Smooth muscle cell of the pulmonary artery (primary cell): ENCODE measurements around the gene RPS5. TPM values are rescaled to one million over a fixed set of nuclear protein-coding genes. Genes with fewer than 3 reads are reported as not detected.

ENCODE experiments used
- total RNA-seq: library from RNA; depleted of rRNA; stranded (reverse); fragments of >200 nt; gene quantifications from 2 replicates; pipeline ENCODE4 v1.2.3, GENCODE V29; 2014

The RPS5 gene
- 1,369 and 1,523 TPM in 2 replicates for total RNA-seq

DNA sequence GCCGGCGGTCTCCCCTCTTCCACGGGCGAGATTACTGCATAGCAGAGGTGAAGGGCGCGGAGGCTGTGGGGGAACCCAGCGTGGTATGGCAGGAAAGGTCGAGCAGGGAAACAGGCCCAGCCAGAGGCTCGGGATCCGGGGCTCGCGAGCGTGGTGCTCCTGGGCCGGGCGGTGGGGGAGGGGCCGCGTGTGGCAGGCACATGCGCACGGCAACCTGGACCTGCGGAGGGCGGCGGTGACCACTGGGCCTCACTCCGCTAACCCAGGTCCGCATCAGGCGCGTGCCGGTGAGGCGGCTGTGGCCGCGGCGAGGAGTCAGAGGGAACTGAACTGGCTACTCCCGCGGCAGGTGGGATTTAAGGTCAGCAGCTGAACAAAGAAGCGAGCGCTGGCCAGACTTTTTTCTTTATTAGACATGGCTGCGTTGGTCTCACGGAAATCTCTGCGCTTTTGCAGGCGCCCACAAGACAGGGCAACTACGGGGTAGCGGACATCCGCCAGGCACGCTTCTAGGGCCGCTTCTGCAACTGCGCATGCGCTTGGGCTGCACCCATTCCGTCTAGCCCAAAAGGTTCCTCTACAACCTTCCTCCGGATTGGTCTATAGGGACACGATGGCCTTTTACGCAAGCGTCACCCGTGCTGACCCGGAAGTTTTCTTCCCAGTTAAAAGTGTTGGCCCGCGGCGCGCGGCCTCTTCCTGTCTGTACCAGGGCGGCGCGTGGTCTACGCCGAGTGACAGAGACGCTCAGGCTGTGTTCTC is at the start of gene RPS5:
Gene RPS5, plus strand, starts transcription at position 694 of the 762 bp plus-strand sequence. CDS start 869 bp downstream, outside the sequence.

GRCh38 chr19:58352760-58353671 is 34.1 kb upstream of the RPS5 start, which contains the start of gene A1BG:
A1BG (minus strand) TSS chr19:58353492; CDS start chr19:58353437, 55 bp downstream.

GRCh38 chr19:58362272-58362994 is 24.6 kb upstream of the RPS5 start, which contains the start of gene ZNF497:
ZNF497 (minus strand) TSS chr19:58362751; CDS start chr19:58357635, 5,116 bp downstream.

GRCh38 chr19:58380662-58381459 is 6.2 kb upstream of the RPS5 start, which contains the start of gene ZNF837:
ZNF837 (minus strand) TSS chr19:58381030; CDS start chr19:58369332, 11,698 bp downstream.

DNA sequence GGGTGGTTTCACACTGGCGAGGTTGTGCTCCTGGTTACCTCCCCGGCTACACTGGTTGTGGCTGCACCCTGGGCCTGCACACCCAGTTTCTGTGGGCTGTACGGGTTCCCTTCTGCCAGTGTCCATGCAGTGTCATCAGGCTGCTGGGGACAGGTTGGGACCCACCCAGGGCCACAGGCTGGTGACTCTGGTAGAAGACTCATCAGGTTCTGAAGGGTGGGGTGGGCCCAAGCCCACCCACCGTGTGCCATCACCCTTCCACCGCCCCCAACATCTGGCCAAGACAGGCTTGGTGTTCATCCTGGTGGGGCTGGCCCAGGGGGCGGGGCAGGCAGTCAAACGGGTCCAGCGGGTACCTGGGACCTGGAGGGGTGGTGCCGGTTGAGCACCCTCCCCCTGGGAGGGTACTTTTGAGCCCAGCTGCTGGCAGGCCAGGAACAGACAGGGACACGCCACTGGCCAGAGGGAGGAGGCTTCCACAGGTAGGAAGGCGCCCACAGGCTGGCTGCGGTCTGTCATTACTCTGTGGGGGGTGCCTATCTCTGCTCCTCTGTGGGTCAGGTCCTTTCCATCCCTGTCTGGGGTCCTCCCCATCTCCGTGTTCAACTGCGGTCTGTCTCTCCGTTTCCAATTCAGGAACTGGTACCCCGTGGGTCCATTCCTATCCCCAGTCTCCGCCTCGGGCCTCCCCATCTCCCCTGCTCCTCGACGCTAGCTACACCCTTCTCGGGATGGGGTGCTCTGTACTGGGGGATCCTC is 8.3 kb downstream of the RPS5 start, which contains the start of gene RNF225:
Gene RNF225, plus strand, starts transcription at position 437 of the 759 bp plus-strand sequence. CDS start 434 bp downstream, outside the sequence.

GRCh38 chr19:58408152-58409009 is 21.3 kb downstream of the RPS5 start, which contains the start of gene ZNF584:
ZNF584 (plus strand) TSS chr19:58408649; CDS start chr19:58409148, 499 bp downstream.

DNA sequence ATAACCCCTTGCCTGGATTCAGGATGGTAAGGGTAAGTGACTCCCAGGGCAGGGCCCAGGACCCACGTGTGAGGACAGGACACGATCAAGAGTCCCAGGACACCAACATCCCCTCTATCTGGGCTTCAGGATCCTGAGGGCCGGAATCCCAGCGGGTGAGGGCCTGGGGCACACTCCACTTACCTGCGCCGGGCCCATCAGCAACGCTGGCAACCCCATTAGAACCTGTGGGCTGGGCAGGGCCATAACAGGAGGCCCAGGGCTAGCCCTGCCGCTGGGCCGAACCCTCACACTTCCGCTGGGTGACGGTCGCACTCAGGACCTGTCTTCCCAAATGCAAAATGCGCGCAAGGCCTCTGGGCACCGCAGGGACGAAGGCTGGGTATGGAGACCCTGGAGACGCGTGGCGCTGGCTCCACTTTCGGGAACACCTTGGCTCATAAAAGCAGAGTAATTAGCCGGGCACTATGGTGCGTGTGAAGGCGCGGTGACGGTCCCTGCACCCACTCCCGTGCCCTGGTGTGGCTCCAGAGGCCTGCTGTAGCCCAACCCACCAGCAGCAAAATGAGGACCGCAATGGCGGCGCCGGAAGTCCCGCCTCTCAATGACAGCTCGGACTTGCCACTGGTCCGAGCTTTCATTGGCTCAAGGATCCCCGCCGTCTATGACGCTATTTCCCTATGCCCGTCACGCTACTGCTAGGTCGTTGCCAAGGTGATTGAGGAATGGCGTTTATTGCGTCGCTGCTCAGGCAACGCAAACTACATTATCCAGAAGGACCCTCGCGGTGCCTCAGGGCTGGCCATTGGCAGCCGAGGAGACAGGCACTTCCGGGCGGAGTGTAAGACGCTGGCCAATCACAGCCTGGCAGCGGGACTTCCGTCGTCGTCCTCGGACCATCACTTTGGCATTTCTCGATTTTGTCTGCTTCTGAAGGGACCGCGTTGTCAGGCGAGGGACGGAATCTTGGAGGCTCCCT is 52.8 kb downstream of the RPS5 start, which contains the start of gene ZNF132:
Gene ZNF132, minus strand, starts transcription at position 578 of the 979 bp plus-strand sequence. Its CDS starts 332 bp downstream, at position 246.

Other genes starting within 250 kb of the RPS5 start
- 14.8 and 16.2 TPM in 2 replicates for gene ZNF329, start 236.5 kb upstream of the RPS5 start, total RNA-seq
- gene ZNF274, start 204.2 kb upstream of the RPS5 start, total RNA-seq, result 20.6 and 22.4 TPM in 2 replicates
- gene ZNF544, start 158.4 kb upstream of the RPS5 start, total RNA-seq, result 31.8 and 43.4 TPM in 2 replicates
- 6.3 and 7.6 TPM in 2 replicates for gene ZNF8, start 108.3 kb upstream of the RPS5 start, total RNA-seq
- 18.8 and 20.3 TPM in 2 replicates for gene ERVK3-1, start 81.9 kb upstream of the RPS5 start, total RNA-seq
- gene ZSCAN22, start 60.3 kb upstream of the RPS5 start, total RNA-seq, result 3.0 and 4.2 TPM in 2 replicates
- 10.5 and 11.5 TPM in 2 replicates for gene A1BG, start 33.8 kb upstream of the RPS5 start, total RNA-seq
- 0.91 and 2.0 TPM in 2 replicates for gene ZNF497, start 24.5 kb upstream of the RPS5 start, total RNA-seq
- 1.4 and 1.9 TPM in 2 replicates for gene ZNF837, start 6.2 kb upstream of the RPS5 start, total RNA-seq
- gene RNF225, start 8.4 kb downstream of the RPS5 start, total RNA-seq, result 0.13 TPM in 1 of 2 replicates, not detected in the other
- gene ZNF584, start 21.4 kb downstream of the RPS5 start, total RNA-seq, result 16.0 and 25.3 TPM in 2 replicates
- 10.6 and 11.7 TPM in 2 replicates for gene ZNF132, start 52.9 kb downstream of the RPS5 start, total RNA-seq
- 9.2 and 12.5 TPM in 2 replicates for gene ZNF324B, start 64.4 kb downstream of the RPS5 start, total RNA-seq
- 11.2 and 16.9 TPM in 2 replicates for gene ZNF324, start 79.8 kb downstream of the RPS5 start, total RNA-seq
- gene ZNF446, start 89.1 kb downstream of the RPS5 start, total RNA-seq, result 6.3 and 7.2 TPM in 2 replicates
- gene SLC27A5, start 124.7 kb downstream of the RPS5 start, total RNA-seq, result 5.1 and 9.1 TPM in 2 replicates
- 8.9 and 9.3 TPM in 2 replicates for gene ZBTB45, start 132.5 kb downstream of the RPS5 start, total RNA-seq
- 284 and 376 TPM in 2 replicates for gene TRIM28, start 156.8 kb downstream of the RPS5 start, total RNA-seq
- gene CHMP2A, start 167.8 kb downstream of the RPS5 start, total RNA-seq, result 96.8 and 99.2 TPM in 2 replicates
- 47.2 and 63.3 TPM in 2 replicates for gene UBE2M, start 171.3 kb downstream of the RPS5 start, total RNA-seq
- gene MZF1, start 186.1 kb downstream of the RPS5 start, total RNA-seq, result 20.5 and 30.5 TPM in 2 replicates